ENCODE measurements around the gene SVBP.

DNA sequence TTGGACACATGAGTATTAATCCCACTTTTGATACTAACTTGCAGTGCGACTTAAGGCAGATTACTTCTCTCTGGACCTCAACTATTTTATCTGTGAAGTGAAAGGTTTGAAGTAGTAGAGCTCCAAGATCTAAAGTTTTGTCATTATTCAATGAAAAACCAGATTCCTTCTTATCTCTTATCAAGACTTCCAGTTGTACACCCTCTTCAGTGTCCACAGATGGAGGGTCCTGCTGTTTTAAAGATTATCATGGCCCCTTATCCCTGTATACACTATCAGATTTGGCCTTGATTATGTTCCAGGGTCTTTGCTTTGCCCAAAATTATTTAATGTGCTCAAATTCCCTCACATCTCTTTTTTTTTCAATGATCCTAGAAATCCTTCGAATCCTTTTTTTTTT lies 49.0 kb downstream of the SVBP start:
- TF ChIP-seq, protein P1, sequence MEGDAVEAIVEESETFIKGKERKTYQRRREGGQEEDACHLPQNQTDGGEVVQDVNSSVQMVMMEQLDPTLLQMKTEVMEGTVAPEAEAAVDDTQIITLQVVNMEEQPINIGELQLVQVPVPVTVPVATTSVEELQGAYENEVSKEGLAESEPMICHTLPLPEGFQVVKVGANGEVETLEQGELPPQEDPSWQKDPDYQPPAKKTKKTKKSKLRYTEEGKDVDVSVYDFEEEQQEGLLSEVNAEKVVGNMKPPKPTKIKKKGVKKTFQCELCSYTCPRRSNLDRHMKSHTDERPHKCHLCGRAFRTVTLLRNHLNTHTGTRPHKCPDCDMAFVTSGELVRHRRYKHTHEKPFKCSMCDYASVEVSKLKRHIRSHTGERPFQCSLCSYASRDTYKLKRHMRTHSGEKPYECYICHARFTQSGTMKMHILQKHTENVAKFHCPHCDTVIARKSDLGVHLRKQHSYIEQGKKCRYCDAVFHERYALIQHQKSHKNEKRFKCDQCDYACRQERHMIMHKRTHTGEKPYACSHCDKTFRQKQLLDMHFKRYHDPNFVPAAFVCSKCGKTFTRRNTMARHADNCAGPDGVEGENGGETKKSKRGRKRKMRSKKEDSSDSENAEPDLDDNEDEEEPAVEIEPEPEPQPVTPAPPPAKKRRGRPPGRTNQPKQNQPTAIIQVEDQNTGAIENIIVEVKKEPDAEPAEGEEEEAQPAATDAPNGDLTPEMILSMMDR (conservative IDR thresholded peaks at IDR 0.05; ENCODE audit: low read length), result no peak
- no peak for TF ChIP-seq EZH2phosphoT487 (IDR thresholded peaks at IDR 0.05; ENCODE audit: borderline replicate concordance, low read depth, low read length)
